ENCODE measurements around the gene PRR5L.

PRR5L gene

DNA sequence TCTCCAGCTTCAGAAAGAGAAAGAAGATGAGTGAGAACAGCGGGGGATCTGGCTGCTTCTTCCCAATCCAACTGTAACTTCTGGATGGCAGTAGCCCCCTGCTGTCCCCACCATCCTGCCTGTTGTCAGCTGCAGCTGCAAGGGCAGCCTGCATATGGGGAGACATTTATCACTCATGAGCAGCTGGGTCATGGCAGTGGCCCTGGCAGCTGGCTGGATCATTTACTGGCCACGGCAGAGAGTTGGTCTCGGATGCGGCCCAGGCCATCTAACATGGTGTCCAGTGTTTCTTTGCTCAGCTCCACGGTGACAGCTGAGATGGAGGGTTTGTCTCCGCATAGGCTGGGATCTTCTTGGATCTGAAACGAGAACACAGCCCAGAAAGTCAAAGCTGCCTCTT is 21.7 kb upstream of the PRR5L start:
- Histone ChIP-seq H3K4me1 (ENCODE audit: control insufficient read depth, low read length) (no peaks in the 10 kb centered on the region), H3K4me2 (ENCODE audit: low read length) (no peak overlapping the region), H3K9me3 (ENCODE audit: control insufficient read depth, insufficient read depth, low read length) (no peaks in the 10 kb centered on the region), H3K9me2 (replicated peaks; ENCODE audit: control insufficient read depth, low read length) (no peaks in the 10 kb centered on the region), H3K36me3 (ENCODE audit: control insufficient read depth, low read length) (no peaks in the 10 kb centered on the region; the same call in 1 of the 2 replicates), H4K20me1 (ENCODE audit: control insufficient read depth, insufficient read depth, low read depth, low read length) (no peaks in the 10 kb centered on the region), H3K27me3 (ENCODE audit: control insufficient read depth, low read length) (no peaks in the 10 kb centered on the region), H3K27ac (ENCODE audit: low read depth, low read length) (no peak overlapping the region), H3F3A (ENCODE audit: control insufficient read depth, insufficient read depth) (no peaks in the 10 kb centered on the region), H3K4me3 (ENCODE audit: low read length) (no peak overlapping the region), H3K79me2 (ENCODE audit: control insufficient read depth, low read length) (no peaks in the 10 kb centered on the region)
- TF ChIP-seq CTCF (IDR thresholded peaks at IDR 0.05; ENCODE audit: low read depth, low read length, poor library complexity, severe bottlenecking) (no peak), EZH2phosphoT487 (IDR thresholded peaks at IDR 0.05; ENCODE audit: borderline replicate concordance, low read length) (no peak)

DNA sequence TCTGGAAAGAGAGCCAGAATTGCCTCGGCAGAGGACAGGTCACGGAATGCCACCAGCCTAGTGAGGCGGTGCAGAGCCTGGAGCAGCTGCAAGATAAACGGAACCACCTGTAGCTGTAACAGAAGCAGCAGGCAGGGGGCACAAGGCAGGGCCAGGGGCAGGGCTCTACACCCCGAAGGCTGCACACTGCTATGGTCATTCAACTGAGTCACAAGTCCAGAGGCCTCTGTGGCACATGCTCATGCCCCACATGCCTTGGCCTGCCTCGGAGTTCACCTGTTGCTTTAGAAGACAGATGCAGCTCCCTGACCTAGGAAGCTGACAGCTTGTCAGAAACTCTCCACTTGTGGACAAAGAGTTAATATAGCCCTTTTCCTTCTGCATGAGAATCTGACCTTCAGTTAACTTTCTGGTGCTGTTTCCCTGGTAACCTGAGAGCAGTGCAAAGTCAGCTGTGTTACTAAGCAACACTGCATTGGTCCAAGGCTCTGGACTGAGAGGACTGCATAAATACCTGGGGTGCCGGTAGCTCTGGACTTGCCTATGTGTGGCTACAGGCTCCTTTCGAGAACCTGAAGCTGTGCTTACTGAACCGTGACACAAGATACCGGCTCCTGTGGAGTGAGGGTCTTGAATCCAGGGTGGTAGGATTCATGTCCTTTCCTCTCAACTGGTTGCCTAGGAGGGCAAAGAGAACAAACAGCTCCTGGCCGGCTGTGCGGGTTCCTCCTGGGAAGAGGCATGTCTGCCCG is 17.4 kb upstream of the PRR5L start:
- no peaks in the 10 kb centered on the region for H3F3A ChIP-seq (ENCODE audit: control insufficient read depth, insufficient read depth)
- H4K20me1 ChIP-seq (ENCODE audit: control insufficient read depth, insufficient read depth, low read depth, low read length): no peaks in the 10 kb centered on the region
- peaks cover 6% of the 10 kb centered on the region; the same call in 1 of the 2 replicates for H3K79me2 ChIP-seq (ENCODE audit: control insufficient read depth, low read length)
- H3K4me2 ChIP-seq (ENCODE audit: low read length): no peak overlapping the region
- no peaks in the 10 kb centered on the region for H3K4me1 ChIP-seq (ENCODE audit: control insufficient read depth, low read length)
- H3K9me3 ChIP-seq (ENCODE audit: control insufficient read depth, insufficient read depth, low read length): no peaks in the 10 kb centered on the region
- H3K27me3 ChIP-seq (ENCODE audit: control insufficient read depth, low read length): no peaks in the 10 kb centered on the region
- no peaks in the 10 kb centered on the region; the same call in 1 of the 2 replicates for H3K36me3 ChIP-seq (ENCODE audit: control insufficient read depth, low read length)
- H3K4me3 ChIP-seq (ENCODE audit: low read length): no peak overlapping the region
- H3K9me2 ChIP-seq (replicated peaks; ENCODE audit: control insufficient read depth, low read length): no peaks in the 10 kb centered on the region
- TF ChIP-seq CTCF (IDR thresholded peaks at IDR 0.05; ENCODE audit: low read depth, low read length, poor library complexity, severe bottlenecking): no peak
- TF ChIP-seq EZH2phosphoT487 (IDR thresholded peaks at IDR 0.05; ENCODE audit: borderline replicate concordance, low read length): no peak
- no peak overlapping the region for H3K27ac ChIP-seq (ENCODE audit: low read depth, low read length)

- H3K4me3 ChIP-seq (ENCODE audit: low read length): no peak overlapping the region
- no peak overlapping the region for H3K27ac ChIP-seq (ENCODE audit: low read depth, low read length)
These were observed 15.6 kb upstream of the PRR5L start for GRCh38 chr11:36280531-36280930.

More at GRCh38 chr11:36280531-36280930, 15.6 kb upstream of the PRR5L start:
- Histone ChIP-seq H3K9me3 (ENCODE audit: control insufficient read depth, insufficient read depth, low read length) (no peaks in the 10 kb centered on the region), H3K36me3 (ENCODE audit: control insufficient read depth, low read length) (no peaks in the 10 kb centered on the region; the same call in 1 of the 2 replicates), H4K20me1 (ENCODE audit: control insufficient read depth, insufficient read depth, low read depth, low read length) (no peaks in the 10 kb centered on the region), H3F3A (ENCODE audit: control insufficient read depth, insufficient read depth) (no peaks in the 10 kb centered on the region), H3K4me2 (ENCODE audit: low read length) (no peak overlapping the region), H3K4me1 (ENCODE audit: control insufficient read depth, low read length) (no peaks in the 10 kb centered on the region), H3K9me2 (replicated peaks; ENCODE audit: control insufficient read depth, low read length) (no peaks in the 10 kb centered on the region), H3K79me2 (ENCODE audit: control insufficient read depth, low read length) (peaks cover 10% of the 10 kb centered on the region; the same call in 1 of the 2 replicates), H3K27me3 (ENCODE audit: control insufficient read depth, low read length) (no peaks in the 10 kb centered on the region)
- TF ChIP-seq CTCF (IDR thresholded peaks at IDR 0.05; ENCODE audit: low read depth, low read length, poor library complexity, severe bottlenecking) (no peak), EZH2phosphoT487 (IDR thresholded peaks at IDR 0.05; ENCODE audit: borderline replicate concordance, low read length) (no peak)
